Upper lobe of left lung (tissue), 6 donors: Measurements from ENCODE around the gene NEDD4L. TPM values are rescaled to one million over a fixed set of nuclear protein-coding genes. Genes with fewer than 3 reads are reported as not detected.

Source experiments
- ATAC-seq, 2 donors: fragments of 200-7000 bp; cut with Tn5 transposase; one replicate each; pipeline ENCODE4 v1.9.1; 2022; ENCODE audit warnings: mild to moderate bottlenecking in 2 of 2, moderate library complexity in 2 of 2; ENCODE audit not compliant: low FRiP score in 2 of 2
- DNase-seq, 2 donors: peaks; one replicate each; pipeline ENCODE4 v3.0.0-alpha.2; 2019 to 2020
- H3K27ac ChIP-seq, 4 donors: fragments of 200-600 bp; sonication (generic); one replicate each; pipeline ENCODE4 v1.5.1; 2016 to 2019
- H3K27me3 ChIP-seq, 4 donors: fragments of 200-600 bp; sonication (generic); one replicate each; pipeline ENCODE4 v1.5.1; 2017 to 2019
- H3K36me3 ChIP-seq, 4 donors: fragments of 200-600 bp; sonication (generic); one replicate each; pipeline ENCODE4 v1.5.1; 2016 to 2019
- H3K4me1 ChIP-seq, 4 donors: fragments of 200-600 bp; sonication (generic); one replicate each; pipeline ENCODE4 v1.5.1; 2018 to 2019
- H3K4me3 ChIP-seq, 4 donors: fragments of 200-600 bp; sonication (generic); one replicate each; pipeline ENCODE4 v1.5.1; 2017 to 2019; ENCODE audit warnings: mild to moderate bottlenecking in 2 of 4, moderate library complexity in 1 of 4
- H3K9me3 ChIP-seq, 4 donors: fragments of 200-600 bp; sonication (generic); one replicate each; pipeline ENCODE4 v1.5.1; 2018 to 2019
- CTCF ChIP-seq, 6 experiments: fragments of 450-650 bp in 4 of 6; fragments of 200-600 bp in 2 of 6; sonication (generic) in 2 of 6; IDR thresholded peaks; one replicate each; pipeline ENCODE4 v1.5.1; 2016 to 2019; ENCODE audit warnings: antibody characterized with exemption in 6 of 6
- EP300 ChIP-seq, 4 donors: sonication (generic); formaldehyde crosslinking; IDR thresholded peaks; one replicate each; pipeline ENCODE4 v1.5.1; 2017; ENCODE audit warnings: antibody characterized with exemption in 4 of 4, control low read depth in 2 of 4
- POLR2A ChIP-seq, 4 donors: fragments of 450-650 bp; IDR thresholded peaks; one replicate each; pipeline ENCODE4 v1.5.1; 2016 to 2017; ENCODE audit warnings: antibody characterized with exemption in 4 of 4, mild to moderate bottlenecking in 2 of 4
- POLR2AphosphoS5 ChIP-seq, 2 donors: sonication (generic); formaldehyde crosslinking; IDR thresholded peaks; one replicate each; pipeline ENCODE4 v1.5.1; 2017; ENCODE audit warnings: antibody characterized with exemption in 2 of 2
- WGBS, 2 donors: methylation state at CpG; one replicate each; pipeline ENCODE4 v1.1.5; 2017 to 2018; 5-methylcytosine and 5-hydroxymethylcytosine counted together
- total RNA-seq, 6 donors: library from RNA; depleted of rRNA in 4 of 6; stranded (reverse); fragments of >200 nt in 4 of 6; gene quantifications; one replicate each; pipeline versions ENCODE4 v1.1.0 to v1.2.1, GENCODE V29; 2016 to 2021
- donor health status: DM: no; HTN: no; CAD: no; lungs with moderate emphysema.
- donor health status: DM: no; HTN: yes; CAD: no; lungs with severe emphysema.

Gene NEDD4L
- total RNA-seq, 6 donors from 2014 or later = 148 to 491 (median 300) TPM

DNA sequence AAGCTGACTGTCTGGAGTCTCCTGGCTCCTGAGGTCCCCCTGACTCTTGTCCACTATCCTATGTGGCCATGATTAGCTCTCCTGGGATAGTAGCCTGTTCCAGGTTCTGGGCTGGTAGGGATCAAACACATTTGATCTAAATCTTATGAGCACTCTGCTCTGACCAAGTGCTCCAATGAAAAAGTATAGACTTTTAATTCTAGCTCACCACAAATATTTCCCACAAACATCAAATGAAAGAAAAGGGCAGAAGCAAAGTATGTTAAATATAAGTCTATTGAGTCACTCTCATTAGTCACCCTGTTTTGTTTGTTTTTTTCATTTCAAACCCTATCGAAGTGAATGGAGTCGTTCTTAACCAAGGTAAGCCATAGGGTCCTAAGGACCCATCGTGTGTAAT lies 39.7 kb upstream of the NEDD4L start:
- Histone ChIP-seq H3K27ac (no peak overlapping the region), H3K27me3 (no peaks in the 10 kb centered on the region), H3K36me3 (no peaks in the 10 kb centered on the region), H3K4me1 (no peaks in the 10 kb centered on the region), H3K4me3 (no peak overlapping the region), H3K9me3 (no peaks in the 10 kb centered on the region)
- DNase-seq (no peak), ATAC-seq (no peak)
- TF ChIP-seq CTCF (IDR thresholded peaks at IDR 0.05) = no peak
- no peak for TF ChIP-seq POLR2A (IDR thresholded peaks at IDR 0.05)
- TF ChIP-seq EP300 (IDR thresholded peaks at IDR 0.05) = no peak
- TF ChIP-seq POLR2AphosphoS5 (IDR thresholded peaks at IDR 0.05) = no peak
- WGBS, 2 donors = 65 to 84% methylated on average over 3 of the region's 3 CpGs

GRCh38 chr18:58005011-58005410 lies 39.0 kb upstream of the NEDD4L start:
- Histone ChIP-seq H3K27me3 (no peaks in the 10 kb centered on the region), H3K4me1 (no peaks in the 10 kb centered on the region), H3K9me3 (no peaks in the 10 kb centered on the region), H3K4me3 (no peak overlapping the region), H3K36me3 (no peaks in the 10 kb centered on the region), H3K27ac (no peak overlapping the region)
- DNase-seq (no peak), ATAC-seq (no peak)
- no peak for TF ChIP-seq POLR2AphosphoS5 (IDR thresholded peaks at IDR 0.05)
- no peak for TF ChIP-seq POLR2A (IDR thresholded peaks at IDR 0.05)
- no peak for TF ChIP-seq EP300 (IDR thresholded peaks at IDR 0.05)
- no peak for TF ChIP-seq CTCF (IDR thresholded peaks at IDR 0.05)
- 88 to 92% methylated on average over 2 of the region's 2 CpGs for whole genome bisulfite sequencing, 2 donors

GRCh38 chr18:58005885-58006523 lies 38.0 kb upstream of the NEDD4L start:
- Histone ChIP-seq H3K4me1 (no peaks in the 10 kb centered on the region), H3K36me3 (no peaks in the 10 kb centered on the region), H3K27me3 (no peaks in the 10 kb centered on the region), H3K27ac (no peak overlapping the region), H3K9me3 (no peaks in the 10 kb centered on the region), H3K4me3 (no peak overlapping the region)
- 75 to 79% methylated on average over 3 of the region's 3 CpGs for WGBS, 2 donors
- DNase-seq = no peak
- ATAC-seq = no peak
- TF ChIP-seq EP300 (IDR thresholded peaks at IDR 0.05) = no peak
- no peak for TF ChIP-seq CTCF (IDR thresholded peaks at IDR 0.05)
- TF ChIP-seq POLR2A (IDR thresholded peaks at IDR 0.05) = no peak

- no peak overlapping the region for H3K4me3 ChIP-seq
- H3K4me1 ChIP-seq = no peaks in the 10 kb centered on the region
- ATAC-seq (no peak), DNase-seq (no peak)
- no peak overlapping the region for H3K27ac ChIP-seq
- H3K36me3 ChIP-seq = no peaks in the 10 kb centered on the region
- no peaks in the 10 kb centered on the region for H3K27me3 ChIP-seq
- no peaks in the 10 kb centered on the region for H3K9me3 ChIP-seq
- TF ChIP-seq EP300 (IDR thresholded peaks at IDR 0.05) = no peak
Measured at GRCh38 chr18:58009166-58009565, 34.9 kb upstream of the NEDD4L start.

GRCh38 chr18:58010265-58010664 lies 33.8 kb upstream of the NEDD4L start:
- Histone ChIP-seq H3K36me3 (no peaks in the 10 kb centered on the region), H3K4me1 (no peaks in the 10 kb centered on the region), H3K27me3 (no peaks in the 10 kb centered on the region), H3K4me3 (no peak overlapping the region), H3K27ac (no peak overlapping the region), H3K9me3 (no peaks in the 10 kb centered on the region)
- no peak for ATAC-seq
- 89 to 90% methylated on average over 4 of the region's 4 CpGs for WGBS, 2 donors
- DNase-seq = no peak
- TF ChIP-seq POLR2A (IDR thresholded peaks at IDR 0.05) (no peak), CTCF (IDR thresholded peaks at IDR 0.05) (no peak), POLR2AphosphoS5 (IDR thresholded peaks at IDR 0.05) (no peak), EP300 (IDR thresholded peaks at IDR 0.05) (no peak)
